GM21825 (cell line): Measurements from ENCODE around the gene TMEM221.
"Not testable (repeated sequence)": the region's sequence is repeated elsewhere in the genome, so short reads cannot be mapped to it uniquely, and the experiment has no call there.

Experiments
- ATAC-seq: cut with Tn5 transposase; IDR thresholded peaks from one replicate; pipeline ENCODE4 v1.9.1; 2021; ENCODE audit warnings: mild to moderate bottlenecking, moderate library complexity; ENCODE audit not compliant: unreplicated experiment

Gene TMEM221

GRCh38 chr19:17475011-17475540, 26.6 kb upstream of the TMEM221 start:
- ATAC-seq: not testable (repeated sequence)

GRCh38 chr19:17473041-17473440, 24.6 kb upstream of the TMEM221 start:
- ATAC-seq: no peak

DNA sequence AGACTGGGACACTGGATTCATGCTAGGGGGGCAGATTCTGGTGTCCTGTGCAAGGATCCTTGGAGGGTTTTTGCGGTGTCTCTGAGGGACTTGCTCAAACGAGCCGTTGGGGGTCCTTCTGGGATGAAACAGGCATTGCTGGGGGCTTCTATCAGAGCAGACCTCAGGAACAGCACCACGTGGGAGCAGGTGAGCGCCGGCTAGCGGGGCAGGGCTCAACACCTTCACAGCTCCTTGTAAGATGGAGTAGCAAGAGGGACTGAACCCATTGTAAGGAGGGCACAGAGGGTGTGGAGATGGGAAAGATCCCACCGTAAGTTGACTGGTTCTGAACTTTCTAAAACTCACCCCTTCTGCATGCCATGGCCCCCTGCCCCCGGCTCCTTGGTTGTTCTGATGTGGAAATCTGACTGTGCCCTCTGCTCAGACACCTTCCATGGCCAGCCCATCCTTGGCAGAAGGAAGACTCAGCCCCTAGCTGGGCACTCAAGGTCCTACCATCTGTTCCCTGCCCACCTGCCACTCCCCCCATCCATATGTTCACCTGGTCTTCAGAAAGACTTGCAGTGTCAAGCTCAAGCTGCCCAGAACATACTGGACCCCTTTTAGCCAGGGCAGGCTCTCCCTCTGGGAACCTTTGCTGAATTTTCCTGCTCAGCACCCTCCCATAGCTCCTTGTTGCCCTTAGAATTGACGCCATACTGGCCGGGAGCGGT, 23.1 kb upstream of the TMEM221 start:
- no peak for ATAC-seq

GRCh38 chr19:17470068-17470841, 21.8 kb upstream of the TMEM221 start, which contains the start of gene SLC27A1:
Gene SLC27A1 (plus strand): TSS chr19:17470524. CDS start chr19:17470541, 17 bp downstream.
- ATAC-seq: peak; percentile 72

GRCh38 chr19:17469481-17470067, 21.1 kb upstream of the TMEM221 start:
- ATAC-seq: peak; percentile 50

DNA sequence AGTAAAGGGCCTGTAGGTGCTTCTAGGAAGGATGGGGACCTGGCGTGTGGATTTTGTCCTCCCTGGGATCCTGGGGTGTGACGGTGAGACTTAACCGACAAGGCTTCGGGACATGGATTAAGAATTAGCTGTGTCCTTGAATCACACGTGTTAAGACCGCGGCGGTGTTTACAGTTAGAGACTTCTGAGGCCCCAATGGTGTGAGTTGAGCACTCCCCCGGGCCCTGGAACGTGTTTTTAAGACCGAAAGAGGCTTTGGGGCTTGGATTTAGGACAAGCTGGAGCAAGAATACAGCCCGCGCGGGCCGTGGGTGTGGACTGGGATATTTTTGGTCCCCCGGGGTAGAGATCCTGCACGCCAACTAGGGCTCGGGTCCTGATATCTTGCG, 20.6 kb upstream of the TMEM221 start:
- ATAC-seq: peak; percentile 2

DNA sequence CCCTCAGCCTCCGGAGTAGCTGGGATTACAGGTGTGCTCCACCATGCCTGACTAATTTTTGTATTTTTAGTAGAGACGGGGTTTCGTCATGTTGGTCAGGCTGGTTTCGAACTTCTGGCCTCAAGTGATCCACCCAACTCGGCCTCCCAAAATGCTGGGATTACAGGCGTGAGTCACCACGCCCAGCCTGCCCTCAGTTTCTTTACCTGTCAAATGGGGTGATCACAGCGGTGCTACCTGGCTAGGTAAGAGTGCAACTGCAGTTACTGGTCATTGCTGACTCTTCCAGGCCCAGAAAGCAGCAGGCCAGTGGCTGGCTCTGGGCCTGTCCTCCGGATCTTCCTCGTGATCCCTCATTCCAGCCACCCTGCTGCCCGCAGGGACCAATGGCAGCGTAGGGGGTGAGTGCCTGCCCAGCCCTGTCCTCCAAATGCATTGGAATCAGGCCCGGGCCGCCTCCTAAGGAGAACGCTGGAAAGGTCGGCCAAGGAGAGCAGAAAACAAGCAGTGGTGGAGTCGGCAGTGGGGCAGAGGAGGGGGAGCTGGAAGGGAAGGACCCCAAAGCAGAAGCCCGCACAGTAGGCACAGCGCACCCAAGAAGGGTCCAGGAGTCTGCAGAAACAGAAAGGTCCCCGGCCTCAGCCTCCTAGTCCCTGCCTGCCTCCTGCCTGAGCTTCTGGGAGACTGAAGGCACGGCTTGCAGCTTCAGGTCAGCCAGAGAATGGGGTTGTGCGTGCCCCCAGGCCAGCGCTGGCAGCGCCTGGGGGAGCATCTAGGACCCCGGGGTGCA, 20.0 kb upstream of the TMEM221 start:
- ATAC-seq: no peak

DNA sequence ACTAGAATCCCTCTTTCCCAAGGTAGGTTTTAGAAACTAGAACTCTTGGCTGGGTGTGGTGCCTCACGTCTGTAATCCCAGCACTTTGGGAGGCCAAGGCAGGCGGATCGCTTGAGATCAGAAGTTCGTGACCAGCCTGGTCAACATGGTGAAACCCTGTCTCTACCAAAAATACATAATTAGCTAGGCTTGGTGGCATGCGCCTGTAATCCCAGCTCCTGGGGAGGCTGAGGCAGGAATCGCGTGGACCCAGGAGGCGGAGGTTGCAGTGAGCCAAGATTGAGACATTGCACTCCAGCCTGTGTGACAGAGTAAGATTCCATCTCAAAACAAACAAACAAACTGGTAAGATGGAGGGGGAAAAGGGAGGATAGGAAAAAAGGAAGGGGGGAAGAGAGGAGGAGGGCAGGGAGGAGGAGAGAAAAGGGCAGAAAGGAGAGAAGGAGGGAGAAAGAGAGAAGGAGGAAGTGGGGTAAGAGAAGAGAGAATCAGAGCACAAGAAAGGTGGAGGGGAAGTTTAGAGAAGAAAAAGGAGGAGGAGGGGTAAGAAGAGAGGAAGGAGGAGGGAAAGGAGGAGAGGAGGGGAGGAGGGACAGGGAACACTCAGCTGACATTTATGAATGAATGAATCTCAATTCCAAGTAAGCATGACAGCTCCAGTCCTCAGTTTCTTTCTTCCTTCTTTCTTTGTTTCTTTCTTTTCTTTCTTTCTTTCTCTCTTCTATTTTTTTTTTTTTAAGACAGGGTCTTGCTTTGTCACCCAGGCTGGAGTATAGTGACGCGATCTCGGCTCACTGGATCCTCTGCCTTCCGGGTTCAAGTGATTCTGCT, 19.2 kb upstream of the TMEM221 start:
- ATAC-seq: no peak

GRCh38 chr19:17466487-17466850, 18.0 kb upstream of the TMEM221 start:
- ATAC-seq: no peak

DNA sequence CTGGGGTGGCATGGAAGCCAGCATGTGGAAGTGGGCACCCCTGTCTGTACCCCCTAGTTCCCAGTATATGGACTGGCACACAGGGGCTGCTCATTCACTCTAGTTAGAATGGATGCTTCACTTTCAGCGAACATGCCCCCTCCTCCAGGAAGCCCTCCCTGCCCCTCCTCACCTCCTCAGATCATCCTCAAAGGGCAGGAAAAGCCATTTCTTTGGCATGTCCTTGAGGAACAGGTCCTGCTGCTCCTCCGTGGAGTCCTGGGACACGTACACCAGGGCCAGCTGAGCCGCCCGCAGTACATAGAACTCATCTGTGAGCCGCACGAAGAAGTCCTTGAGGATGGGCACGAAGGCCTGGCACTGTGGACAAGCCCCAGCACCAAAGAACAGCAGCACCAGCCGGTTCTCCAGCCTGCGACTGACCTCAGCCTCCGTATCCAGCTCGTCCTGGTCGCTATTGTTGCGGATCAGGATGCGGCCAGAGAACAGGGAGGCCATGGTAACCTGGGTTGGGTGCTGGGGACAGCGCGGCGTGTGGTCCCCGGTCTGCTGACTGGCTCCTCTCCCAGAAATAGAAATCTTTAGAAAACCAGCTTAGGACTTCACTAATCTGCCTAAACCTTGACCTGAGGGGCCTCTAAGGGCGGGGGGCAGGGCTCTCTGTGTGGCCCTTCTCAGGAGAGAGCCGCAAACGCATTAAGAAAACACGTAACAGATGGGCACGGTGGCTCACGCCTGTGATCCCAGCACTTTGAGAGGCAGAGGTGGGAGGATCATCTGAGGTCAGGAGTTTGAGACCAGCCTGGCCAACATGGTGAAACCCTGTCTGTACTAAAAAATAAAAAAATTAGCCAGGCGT, 12.1 kb upstream of the TMEM221 start, which contains the start of gene NXNL1:
Gene NXNL1 (minus strand): TSS at position 555 of the 859 bp plus-strand sequence. CDS start 57 bp downstream, at position 498.
- ATAC-seq: no peak

DNA sequence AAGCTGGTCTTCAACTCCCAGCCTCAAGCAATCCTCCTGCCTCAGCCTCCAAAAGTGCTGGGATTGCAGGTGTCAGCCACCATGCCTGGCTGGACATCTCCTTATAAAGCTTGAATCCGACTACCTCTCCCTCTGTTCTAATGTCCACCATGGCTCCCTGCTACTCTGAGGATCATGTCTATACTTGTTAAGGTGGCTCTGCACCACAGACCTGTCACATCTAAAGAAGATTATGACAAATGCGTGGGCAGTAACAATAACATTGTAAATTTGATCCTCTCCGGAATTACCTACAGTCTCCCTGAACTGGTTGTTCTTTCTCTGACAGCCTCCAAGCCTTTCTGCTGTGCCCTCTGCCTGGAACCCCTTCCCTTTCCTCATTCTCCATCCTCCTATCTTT, 10.5 kb upstream of the TMEM221 start:
- no peak for ATAC-seq

DNA sequence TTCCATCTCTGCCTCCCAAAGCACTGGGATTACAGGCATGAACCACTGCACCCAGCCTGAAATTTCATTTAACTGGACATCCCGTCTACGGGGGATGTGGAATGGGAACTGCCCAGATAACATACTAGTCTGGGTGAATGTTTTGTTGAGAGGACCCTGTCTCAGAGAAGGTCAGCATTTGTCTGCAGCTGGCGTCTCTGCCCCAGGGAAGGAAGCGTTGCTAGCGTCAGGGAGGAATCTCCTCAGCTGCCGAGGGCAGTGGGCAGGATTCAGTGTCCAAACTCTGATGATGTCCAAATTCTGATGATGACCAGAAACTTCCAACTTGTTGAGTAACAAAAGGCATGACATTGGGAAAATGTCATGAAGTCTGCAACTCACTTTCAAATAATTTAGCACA, 9.1 kb upstream of the TMEM221 start:
- no peak for ATAC-seq

GRCh38 chr19:17456127-17456526, 7.7 kb upstream of the TMEM221 start:
- ATAC-seq: no peak

- no peak for ATAC-seq
Measured at GRCh38 chr19:17455308-17456123, 7.0 kb upstream of the TMEM221 start.

DNA sequence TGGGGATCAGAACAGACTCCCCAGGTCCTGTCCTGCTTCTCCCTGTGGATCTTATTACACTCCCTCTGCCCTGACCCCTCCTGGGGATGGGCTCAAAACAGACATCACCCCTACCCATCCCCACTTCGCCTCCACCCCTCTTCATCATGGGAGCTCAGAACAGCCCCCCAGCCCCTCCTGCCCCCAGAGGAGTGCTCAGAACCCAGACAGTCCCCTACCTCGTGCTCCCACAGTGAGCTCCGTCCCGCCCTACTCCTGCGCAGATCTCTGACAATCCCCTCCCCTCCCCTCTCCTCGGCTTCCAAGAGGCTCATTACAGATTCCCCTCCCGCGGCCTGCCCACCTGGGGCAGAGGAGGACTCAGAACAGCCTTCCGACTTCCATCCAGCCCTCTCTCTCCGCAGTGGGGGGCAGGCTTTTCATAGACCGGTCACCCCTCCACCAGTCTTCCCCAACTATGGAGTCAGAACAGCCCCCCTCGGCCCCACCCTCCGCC, 6.2 kb upstream of the TMEM221 start:
- no peak for ATAC-seq

DNA sequence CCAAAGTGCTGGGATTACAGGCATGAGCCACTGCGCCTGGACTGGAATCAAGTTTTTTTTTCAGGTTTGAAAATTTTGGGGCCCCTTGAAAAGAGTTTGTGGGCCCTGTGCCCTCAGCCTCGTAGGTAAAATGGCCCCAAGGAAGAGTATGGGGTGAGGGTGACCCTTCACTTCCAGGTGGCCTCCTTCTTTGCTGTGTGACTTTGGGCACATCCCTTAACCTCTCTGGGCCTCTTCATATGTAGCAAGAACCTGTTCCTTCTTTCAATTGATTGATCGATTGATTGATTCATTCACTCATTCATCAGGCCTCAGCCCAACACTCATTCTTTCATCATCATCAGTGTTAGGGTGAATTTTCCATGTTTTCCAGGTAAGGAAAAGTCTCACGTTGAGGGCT, 3.4 kb upstream of the TMEM221 start:
- ATAC-seq: no peak

DNA sequence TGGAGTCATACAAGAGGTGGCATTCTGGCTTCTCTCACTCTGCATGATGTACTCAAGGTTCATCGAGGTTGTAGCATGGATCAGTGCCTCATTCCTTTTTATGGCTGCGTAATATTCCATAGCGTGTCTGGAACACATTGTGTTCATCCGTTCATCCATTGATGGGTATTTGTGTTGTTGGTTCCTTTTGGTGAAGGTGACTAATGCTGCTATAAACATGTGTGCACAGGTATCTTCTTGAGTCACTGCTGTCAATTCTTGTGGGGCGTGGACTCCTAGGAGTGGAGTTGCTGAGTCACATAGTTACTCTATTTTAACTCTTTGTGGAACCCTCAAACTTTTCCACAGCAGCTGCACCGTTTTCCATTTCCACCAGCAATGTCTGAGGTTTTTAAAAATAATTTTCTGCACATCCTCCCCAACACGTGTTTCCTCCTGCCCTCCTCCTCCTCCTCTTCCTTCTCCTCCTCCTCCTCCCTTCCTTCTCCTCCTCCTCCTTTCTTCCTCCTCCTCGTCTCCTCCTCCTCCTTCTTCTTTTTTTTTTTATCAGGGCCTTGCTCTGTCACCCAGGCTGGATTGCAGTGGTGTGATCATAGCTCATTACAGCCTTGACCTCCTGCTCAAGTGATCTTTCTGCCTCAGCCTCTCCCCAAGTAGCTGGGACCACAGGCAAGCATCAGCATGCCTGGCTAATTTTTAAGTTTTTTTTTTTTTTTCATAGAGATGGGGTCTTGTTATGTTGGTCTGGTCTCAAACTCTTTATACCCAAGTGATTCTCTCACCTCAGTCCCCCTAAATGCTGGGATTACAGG, 2.0 kb upstream of the TMEM221 start:
- ATAC-seq: no peak
